22Rv1 (cell line): ENCODE results near the gene HOXB1.

Experiments used
- H3K27ac ChIP-seq: fragments of 450-650 bp; 2 replicates; pipeline ENCODE4 v1.5.1; 2017
- CTCF ChIP-seq: fragments of 450-650 bp; IDR thresholded peaks from 2 replicates; pipeline ENCODE4 v1.5.1; 2017; ENCODE audit warnings: mild to moderate bottlenecking
- ZFX ChIP-seq: fragments of 450-650 bp; IDR thresholded peaks from 2 replicates; pipeline ENCODE4 v1.6.1; 2017; ENCODE audit warnings: antibody characterized with exemption, borderline replicate concordance

Gene HOXB1

GRCh38 chr17:48519427-48519826 is 11.4 kb downstream of the HOXB1 start:
- TF ChIP-seq CTCF (no peak), ZFX (no peak)
- H3K27ac ChIP-seq: no peak overlapping the region

- no peak overlapping the region for H3K27ac ChIP-seq
- no peak for TF ChIP-seq CTCF
- no peak for TF ChIP-seq ZFX
Observed at GRCh38 chr17:48517478-48517877, 13.3 kb downstream of the HOXB1 start.

GRCh38 chr17:48515925-48516900 is 14.6 kb downstream of the HOXB1 start:
- no peak overlapping the region for H3K27ac ChIP-seq

GRCh38 chr17:48514477-48514876 is 16.3 kb downstream of the HOXB1 start:
- no peak overlapping the region for H3K27ac ChIP-seq
- TF ChIP-seq ZFX: no peak
- TF ChIP-seq CTCF: no peak

More at GRCh38 chr17:48515925-48516900, 14.6 kb downstream of the HOXB1 start:
- TF ChIP-seq ZFX (no peak), CTCF (no peak)

GRCh38 chr17:48513666-48514455 is 16.9 kb downstream of the HOXB1 start:
- TF ChIP-seq CTCF: no peak
- TF ChIP-seq ZFX: no peak
- H3K27ac ChIP-seq: no peak overlapping the region

GRCh38 chr17:48513097-48513496 is 17.7 kb downstream of the HOXB1 start:
- TF ChIP-seq ZFX: no peak
- TF ChIP-seq CTCF: no peak
- H3K27ac ChIP-seq: no peak overlapping the region
